HG03378 (cell line): Measurements from ENCODE around the gene SLC23A2.
A peak's percentile ranks its signal among the peaks of the same experiment; 100 is the strongest.
"Not testable (repeated sequence)": the region's sequence is repeated elsewhere in the genome, so short reads cannot be mapped to it uniquely, and the experiment has no call there.

Source experiments
- ATAC-seq: cut with Tn5 transposase; IDR thresholded peaks from one replicate; pipeline ENCODE4 v1.9.1; 2021; ENCODE audit warnings: mild to moderate bottlenecking, moderate library complexity; ENCODE audit not compliant: unreplicated experiment

The SLC23A2 gene

GRCh38 chr20:5008759-5009158 is 7.4 kb upstream of the SLC23A2 start:
- ATAC-seq: no peak

- ATAC-seq: no peak
These were observed 4.0 kb upstream of the SLC23A2 start for GRCh38 chr20:5005326-5005725.

DNA sequence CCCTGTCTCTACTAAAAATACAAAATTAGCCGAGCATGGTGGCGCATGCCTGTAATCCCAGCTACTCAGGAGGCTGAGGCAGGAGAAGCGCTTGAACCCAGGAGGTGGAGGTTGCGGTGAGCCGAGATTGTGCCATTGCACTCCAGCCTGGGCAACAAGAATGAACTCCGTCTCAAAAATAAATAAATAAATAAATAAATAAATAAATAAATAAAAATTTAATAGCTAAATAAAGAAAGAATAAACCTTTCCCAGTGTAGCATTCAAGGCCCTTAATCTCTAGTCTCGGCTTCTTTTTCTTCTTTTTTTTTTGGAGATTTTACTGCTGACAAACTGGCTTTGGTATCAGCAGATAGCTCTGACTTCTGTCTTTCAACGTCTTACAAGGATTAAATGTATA is 3.5 kb upstream of the SLC23A2 start:
- not testable (repeated sequence) for ATAC-seq

- no peak for ATAC-seq
These were observed 2.3 kb upstream of the SLC23A2 start for GRCh38 chr20:5003626-5004025.

GRCh38 chr20:5002077-5002413 is 735 bp upstream of the SLC23A2 start:
- no peak for ATAC-seq

- no peak for ATAC-seq
These were observed 792 bp downstream of the SLC23A2 start for GRCh38 chr20:5000263-5001173.

DNA sequence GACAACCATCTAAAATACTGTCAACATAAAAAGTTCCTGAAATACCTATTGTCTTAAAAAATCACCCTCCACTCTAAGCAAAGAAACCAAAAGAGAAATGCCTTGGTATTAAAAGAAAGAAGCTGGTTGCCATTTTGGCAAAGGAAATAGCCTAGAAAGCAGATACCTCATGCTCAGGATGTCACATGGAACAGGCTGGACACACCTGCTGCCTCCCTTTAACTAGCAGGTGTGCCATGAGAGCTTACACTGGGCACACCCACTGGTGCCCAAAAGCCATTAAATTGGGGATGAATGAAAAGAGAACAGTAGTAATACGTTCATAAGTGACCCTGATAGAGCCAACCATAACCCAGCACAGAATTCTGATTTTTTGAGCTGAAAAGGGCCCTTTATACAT is 1.5 kb downstream of the SLC23A2 start:
- no peak for ATAC-seq

DNA sequence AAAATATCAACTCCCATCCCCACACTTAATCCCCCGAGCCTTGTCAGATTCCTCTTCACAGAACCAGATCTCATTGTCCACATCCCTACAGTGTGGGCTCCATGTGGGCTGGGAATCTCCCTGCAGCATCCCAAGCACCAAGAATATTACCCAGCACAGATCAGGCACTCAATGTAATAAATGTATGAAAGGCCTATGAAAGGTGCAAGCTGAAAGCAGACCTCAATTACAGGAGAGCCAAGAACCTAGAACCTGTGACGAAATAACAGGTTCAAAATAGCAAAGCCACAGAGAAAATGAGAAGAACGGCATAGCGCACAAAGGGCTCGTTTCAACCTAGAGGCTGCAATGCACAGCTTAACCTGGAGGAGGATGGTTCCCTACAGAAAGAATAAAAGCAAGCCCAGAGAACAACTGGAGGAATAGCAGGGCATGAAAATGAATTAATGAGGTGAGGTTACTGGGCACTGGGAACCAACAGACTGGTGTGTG is 3.1 kb downstream of the SLC23A2 start:
- ATAC-seq: no peak

DNA sequence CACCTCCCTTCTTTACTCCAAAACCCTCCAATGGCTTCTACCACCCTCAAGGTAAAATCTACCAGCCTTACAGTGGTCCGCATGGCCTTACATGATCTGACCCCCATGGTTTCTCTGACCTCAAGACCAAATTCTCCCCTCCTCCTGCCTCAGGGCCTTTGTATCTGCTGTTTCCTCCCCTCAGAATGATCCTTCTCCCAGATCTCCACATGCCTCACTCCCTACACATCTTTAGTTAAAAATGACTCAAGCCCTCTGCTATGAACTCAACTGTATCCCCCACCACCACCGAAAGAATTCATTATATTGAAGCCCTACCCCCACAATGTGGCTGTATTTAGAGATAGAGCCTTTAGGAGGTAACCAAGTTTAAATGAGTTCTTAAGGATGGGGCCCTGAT is 4.1 kb downstream of the SLC23A2 start:
- ATAC-seq: no peak

GRCh38 chr20:4989570-4989969 is 11.7 kb downstream of the SLC23A2 start:
- ATAC-seq: peak; percentile 61

GRCh38 chr20:4987130-4987529 is 14.2 kb downstream of the SLC23A2 start:
- no peak for ATAC-seq

DNA sequence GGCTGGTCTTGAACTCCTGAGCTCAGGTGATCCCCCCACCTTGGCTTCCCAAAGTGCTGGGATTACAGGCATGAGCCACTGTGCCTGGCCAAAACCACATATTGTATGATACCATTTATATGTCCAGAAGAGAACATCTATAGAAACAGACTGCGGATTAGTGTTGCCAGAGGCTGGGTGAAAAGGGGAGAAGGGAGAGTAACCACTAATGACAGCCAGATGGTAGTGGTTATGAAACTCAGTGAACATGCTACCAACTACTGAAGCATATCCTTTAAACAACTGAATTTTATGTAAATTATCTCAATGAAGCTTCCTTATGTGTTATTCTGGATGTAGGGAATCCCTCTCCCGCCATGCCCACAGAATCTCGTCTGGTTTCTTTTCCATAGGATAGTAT is 15.7 kb downstream of the SLC23A2 start:
- no peak for ATAC-seq

- no peak for ATAC-seq
These were observed 19.0 kb downstream of the SLC23A2 start for GRCh38 chr20:4982281-4982680.

DNA sequence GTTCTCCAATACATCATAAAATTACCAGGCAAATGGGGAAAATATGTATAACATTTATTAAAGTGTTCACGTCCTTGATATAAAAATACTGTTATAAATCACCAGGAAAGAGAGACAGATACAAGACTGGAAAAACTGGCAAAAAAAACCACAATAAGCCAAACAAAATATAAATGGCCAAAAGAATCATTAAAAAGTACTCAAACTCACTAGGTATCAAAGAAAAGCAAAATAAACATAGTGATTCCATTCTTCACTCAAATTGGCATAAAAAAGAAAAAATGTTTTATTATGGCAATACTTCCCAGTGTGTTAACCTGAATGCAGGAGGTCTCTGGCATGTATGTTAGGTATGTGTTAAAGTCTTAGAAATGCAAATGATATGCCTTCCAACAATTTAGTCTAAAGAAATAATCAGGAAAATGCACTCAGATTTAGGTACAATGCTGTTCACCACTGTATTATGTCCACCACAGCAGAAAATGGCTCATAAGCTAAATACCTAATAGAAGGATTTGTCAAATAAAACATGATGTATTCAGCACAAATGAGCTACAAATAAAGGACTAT is 21.4 kb downstream of the SLC23A2 start:
- ATAC-seq: no peak

- no peak for ATAC-seq
These were observed 23.0 kb downstream of the SLC23A2 start for GRCh38 chr20:4978050-4978918.

DNA sequence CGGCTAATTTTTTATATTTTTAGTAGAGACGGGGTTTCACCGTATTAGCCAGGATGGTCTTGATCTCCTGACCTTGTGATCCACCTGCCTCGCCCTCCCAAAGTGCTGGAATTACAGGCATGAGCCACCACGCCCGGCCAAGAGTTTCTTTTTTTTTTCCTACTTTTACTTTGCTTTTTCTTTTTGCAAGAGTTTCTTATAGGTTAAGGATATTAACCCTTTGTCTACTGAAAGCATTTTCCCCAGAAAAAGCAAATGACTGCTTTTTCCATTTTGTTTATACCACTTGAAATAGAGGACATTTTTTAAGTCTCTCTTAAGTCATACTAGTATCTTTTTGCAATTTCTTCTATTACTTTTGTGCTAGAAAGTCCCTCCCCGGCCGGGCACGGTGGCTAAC is 25.3 kb downstream of the SLC23A2 start:
- ATAC-seq: not testable (repeated sequence)

GRCh38 chr20:4973330-4974097 is 27.8 kb downstream of the SLC23A2 start:
- peak; percentile 86 for ATAC-seq

- ATAC-seq: no peak
These were observed 28.6 kb downstream of the SLC23A2 start for GRCh38 chr20:4972506-4973251.

DNA sequence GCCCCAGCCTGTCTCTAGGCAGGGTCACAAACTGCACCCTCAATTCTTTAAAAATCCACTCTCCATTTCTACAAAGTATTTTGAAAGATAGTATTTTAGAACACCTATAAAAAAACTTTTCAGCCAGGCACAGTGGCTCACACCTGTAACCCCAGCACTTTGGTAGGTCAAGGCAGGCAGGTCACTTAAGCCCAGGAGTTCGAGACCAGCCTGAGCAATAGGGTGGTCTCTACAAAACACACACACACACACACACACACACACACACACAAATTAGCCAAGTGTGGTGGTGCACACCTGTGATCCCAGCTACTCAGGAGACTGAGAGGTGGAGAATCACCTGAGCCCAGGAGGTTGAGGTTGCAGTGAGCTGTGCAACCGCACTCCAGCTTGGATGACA is 30.2 kb downstream of the SLC23A2 start:
- ATAC-seq: no peak
